Stimulated activated CD8-positive, alpha-beta memory T cell treated with anti-CD3 and anti-CD28 coated beads, Interleukin-12 subunit alpha, Interleukin-12 subunit beta, amount 100 ng/mL, for 24 hours (primary cell): ENCODE results near the gene STX7.

Source experiments
- DNase-seq: peaks from one replicate; pipeline ENCODE4 v3.0.0-alpha.2; 2020; ENCODE audit errors: extremely low read depth

Gene STX7

GRCh38 chr6:132476688-132477087 lies 36.2 kb downstream of the STX7 start:
- no peak for DNase-seq

GRCh38 chr6:132475925-132476324 lies 37.0 kb downstream of the STX7 start:
- no peak for DNase-seq

- DNase-seq = no peak
Observed at GRCh38 chr6:132471787-132472186, 41.1 kb downstream of the STX7 start.

DNA sequence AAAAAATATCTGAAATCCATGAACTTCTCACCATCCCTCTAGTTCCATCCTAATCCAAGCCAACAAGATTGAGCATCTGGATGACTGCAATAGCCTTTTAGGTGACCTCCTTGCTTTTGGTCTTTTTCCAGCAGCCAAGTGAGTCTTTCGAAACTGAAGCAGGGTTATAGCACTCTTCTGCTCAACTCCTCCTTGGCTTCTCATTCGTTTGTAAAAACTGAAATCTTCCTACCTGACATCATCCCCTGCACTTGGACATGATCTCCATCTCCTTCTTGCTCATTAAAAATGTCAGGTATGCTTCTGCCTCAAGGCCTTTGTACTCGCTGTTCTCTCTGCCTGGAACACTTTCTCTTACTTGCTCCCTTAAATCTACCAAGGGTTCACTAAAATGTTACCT lies 46.0 kb downstream of the STX7 start:
- no peak for DNase-seq

DNA sequence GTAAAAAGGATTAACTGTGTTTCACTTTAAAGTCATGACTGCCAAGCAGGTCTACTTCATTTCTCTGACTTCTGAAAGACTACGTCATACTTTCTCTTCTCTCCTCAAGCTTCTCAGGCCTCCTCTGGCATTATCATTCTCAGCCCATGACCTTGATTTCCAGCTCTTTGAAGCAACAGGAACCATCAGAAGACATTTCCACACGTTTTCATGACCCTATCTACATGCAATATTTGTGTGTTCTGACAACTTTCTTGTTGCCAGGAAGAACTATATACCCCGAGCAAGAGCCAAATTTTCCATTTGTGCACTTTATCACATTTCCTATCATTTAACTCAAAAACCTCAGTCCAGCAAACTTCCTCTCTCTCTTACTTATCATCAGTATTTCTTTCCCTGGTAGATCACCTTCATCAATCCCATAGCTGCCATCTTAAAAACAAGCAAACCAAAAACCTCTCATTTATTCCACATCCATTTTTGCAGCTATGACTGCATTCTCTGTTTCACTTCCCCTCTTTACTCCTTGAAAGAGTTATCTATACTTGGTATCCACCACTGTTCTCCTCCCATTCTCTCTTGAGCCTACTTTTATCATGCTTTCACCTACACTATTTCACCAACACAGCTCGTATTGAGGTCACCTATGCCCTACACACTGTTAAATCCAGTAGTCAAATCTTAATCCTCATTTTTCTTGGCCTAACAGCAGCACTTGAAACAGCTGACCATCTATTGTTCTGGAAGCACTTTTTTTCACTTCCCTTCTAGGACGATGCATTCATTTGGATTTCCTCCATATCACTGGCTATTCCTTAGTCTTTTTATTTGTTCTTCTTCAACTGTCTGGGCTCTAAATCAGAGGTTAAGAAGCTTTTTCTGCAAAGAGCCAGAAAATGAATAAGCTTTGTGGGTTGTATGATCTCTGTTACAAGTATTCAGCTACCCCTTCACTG lies 47.1 kb downstream of the STX7 start:
- no peak for DNase-seq

DNA sequence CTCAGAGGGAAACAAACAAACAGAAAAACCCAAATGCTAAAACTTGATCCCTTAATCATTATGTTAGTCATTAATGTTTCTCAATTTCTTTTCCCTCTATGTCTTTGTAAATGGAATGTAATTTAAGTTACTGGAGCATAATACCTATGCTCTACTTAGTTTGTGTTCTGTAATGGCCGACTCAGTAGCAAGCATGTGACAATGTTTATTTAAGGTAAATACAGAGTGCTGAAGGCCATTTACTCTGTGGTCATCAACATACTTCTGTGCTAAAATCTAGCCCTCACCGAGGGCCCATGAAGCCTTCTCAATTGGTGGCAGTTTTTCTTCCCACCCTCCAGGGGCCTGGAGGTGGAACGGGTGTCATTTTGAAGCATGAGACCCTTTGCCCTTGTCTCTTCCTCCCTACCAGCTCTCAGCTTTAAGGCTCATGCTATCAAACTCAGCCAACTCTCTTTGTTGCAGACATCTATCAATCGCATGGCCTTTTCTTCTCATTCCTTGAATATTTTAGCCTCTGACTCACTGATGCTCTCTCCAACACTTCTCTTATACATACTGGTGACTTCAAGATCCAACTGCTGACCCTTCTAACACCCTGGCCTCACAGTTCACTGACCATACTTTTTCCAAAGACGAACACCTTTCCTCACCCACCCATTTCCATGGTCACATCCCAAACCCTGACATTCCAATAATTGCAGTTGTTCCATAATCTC lies 48.2 kb downstream of the STX7 start:
- no peak for DNase-seq

DNA sequence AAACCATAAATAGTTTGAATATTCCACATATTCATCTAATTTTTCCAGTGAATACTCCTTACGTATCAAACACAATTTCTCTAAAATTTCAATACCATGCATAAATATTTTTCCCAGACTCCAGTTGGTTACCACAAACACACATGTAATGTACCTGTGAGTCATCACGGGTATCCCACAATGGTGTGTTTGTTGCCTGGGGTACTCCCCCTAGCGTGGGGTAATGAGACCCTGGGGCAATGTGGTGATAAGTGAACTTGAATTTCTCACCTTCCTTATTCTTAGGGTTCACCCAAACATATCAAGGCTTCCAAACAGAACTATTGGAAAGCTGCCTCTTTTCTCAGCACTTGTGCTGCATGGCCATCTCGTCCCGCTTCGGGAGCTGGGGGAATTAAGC lies 51.0 kb downstream of the STX7 start:
- no peak for DNase-seq

DNA sequence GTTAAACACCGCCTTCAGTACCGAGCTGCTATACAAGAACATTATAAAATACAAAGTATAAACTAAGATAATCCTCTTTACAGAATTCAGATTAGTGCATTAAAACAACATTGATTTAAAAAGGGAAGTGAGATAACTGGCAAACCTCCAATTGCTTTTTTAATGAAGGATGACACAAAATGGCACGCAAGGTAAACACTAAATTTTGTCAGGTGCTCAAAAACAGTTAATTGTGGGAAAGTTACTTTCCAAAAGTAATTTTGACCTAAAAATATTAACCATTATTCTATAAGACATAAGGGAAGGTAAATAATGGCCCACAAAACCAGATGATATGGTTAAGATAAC lies 53.3 kb downstream of the STX7 start:
- no peak for DNase-seq

DNA sequence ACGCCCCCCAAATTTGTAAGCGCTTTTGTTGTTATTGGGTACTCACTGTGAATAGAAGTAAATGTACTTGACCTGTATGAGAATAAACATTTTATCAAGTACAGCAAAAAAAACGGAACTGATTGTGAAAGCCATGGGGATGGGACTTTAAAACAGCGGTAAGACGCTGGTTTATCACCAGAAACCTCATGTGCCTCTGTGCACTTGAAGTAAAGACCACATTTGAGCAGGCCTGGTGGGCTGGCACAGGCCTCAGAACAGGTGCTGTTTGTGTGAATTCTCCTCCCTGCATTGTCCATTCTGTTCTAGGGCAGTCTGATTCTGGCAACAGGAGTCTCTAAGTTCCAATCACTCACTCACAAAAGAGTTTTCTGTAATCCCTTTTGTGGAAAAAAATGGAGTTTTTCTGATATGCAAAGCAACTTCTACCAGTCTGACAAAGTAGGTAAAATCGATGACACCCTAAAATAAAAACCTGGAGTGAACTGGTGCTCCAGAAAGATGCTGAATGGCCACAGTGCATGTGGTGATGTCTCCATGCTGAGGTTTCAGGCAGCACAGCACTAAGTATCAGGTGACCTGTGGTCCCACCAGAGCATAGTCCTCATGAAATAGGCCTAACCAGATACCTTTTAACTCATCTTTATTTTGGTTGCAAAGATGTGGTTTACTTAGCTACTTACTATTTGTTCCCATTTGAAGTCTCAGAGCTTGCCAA lies 53.9 kb downstream of the STX7 start:
- no peak for DNase-seq

- DNase-seq = no peak
Observed at GRCh38 chr6:132456700-132457143, 56.2 kb downstream of the STX7 start.

GRCh38 chr6:132446855-132447241 lies 66.1 kb downstream of the STX7 start:
- no peak for DNase-seq

- no peak for DNase-seq
Observed at GRCh38 chr6:132446141-132446854, 66.6 kb downstream of the STX7 start.

DNA sequence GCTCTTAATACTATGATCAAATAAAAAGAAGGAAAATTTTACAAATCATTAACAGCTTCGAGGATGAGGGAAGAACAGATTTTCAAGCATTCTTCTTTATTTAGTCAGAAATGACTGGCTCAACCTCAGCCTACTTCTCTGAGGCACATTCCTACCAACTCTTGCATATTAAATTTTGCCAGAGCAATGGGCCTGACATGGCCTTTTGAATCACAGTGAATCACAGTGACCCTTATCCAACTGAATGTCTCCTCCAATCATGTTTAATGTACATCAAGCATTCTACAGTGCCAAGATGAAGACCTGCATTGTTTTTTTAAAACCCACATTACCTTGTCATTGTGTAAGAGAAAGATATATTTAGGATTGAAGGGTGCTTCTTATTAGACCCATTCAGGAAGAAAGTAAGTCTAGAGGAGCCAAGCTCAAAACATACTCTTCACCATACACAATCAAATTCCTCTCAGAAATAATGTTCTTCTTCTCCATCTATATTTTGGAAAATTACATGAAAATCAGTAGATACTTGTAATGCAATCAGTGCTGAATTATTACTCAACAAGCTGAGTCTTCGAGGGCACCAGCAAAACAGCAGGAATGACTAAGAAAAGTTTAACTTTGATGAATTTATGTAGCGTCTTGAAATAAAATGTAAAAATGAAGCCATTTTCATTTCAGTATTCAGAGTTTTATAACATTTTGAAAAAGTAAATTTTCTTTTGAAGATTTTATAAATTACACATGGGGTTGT lies 67.5 kb downstream of the STX7 start:
- DNase-seq = no peak

GRCh38 chr6:132443206-132443605 lies 69.7 kb downstream of the STX7 start:
- no peak for DNase-seq

DNA sequence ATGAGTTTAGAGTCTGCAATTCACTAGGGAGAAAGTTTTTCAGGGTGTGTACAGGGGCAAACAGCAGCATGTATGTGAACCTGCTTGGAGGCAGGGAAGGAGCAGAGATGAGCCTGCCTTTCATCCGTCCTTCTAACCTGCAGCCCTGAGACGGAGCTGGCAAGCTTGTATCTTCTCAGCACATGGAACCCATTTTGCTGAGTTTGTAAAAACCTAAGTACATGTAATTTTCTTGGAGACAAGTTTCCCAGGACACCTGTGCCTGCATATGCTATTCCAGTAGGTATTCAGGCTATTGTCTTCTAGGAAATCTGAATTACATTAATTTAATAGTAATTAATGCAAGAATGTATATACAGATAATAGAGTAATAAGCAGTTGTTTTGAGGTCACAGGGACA lies 82.8 kb downstream of the STX7 start:
- DNase-seq = no peak

- DNase-seq = no peak
Observed at GRCh38 chr6:132425176-132425575, 87.7 kb downstream of the STX7 start.

- DNase-seq = no peak
Observed at GRCh38 chr6:132423839-132424238, 89.1 kb downstream of the STX7 start.

GRCh38 chr6:132418235-132418965 lies 94.5 kb downstream of the STX7 start:
- DNase-seq = no peak

GRCh38 chr6:132414761-132415160 lies 98.2 kb downstream of the STX7 start:
- no peak for DNase-seq

GRCh38 chr6:132414322-132414721 lies 98.6 kb downstream of the STX7 start:
- DNase-seq = no peak

- no peak for DNase-seq
Observed at GRCh38 chr6:132413499-132413802, 99.5 kb downstream of the STX7 start.
